Measurements from ENCODE around the gene ZDHHC14.

ZDHHC14 gene

GRCh38 chr6:157490611-157491269 is 109.8 kb downstream of the ZDHHC14 start:
- H3K36me3 ChIP-seq (ENCODE audit: low read depth): no peaks in the 10 kb centered on the region
- H3K4me1 ChIP-seq (ENCODE audit: insufficient read depth, poor library complexity, severe bottlenecking): no peaks in the 10 kb centered on the region
- no peak overlapping the region for H3K27ac ChIP-seq (ENCODE audit: poor library complexity, severe bottlenecking)
- no peaks in the 10 kb centered on the region for H3K27me3 ChIP-seq (ENCODE audit: insufficient read depth, poor library complexity, severe bottlenecking)
- no peak for TF ChIP-seq CTCF (IDR thresholded peaks at IDR 0.05; ENCODE audit: poor library complexity, severe bottlenecking)
- DNase-seq (ENCODE audit: low spot score) (no peak), ATAC-seq (ENCODE audit: low read depth) (no peak)
- H3K4me3 ChIP-seq (ENCODE audit: severe bottlenecking): no peak overlapping the region
- H3K9me3 ChIP-seq (ENCODE audit: severe bottlenecking): no peaks in the 10 kb centered on the region

- no peaks in the 10 kb centered on the region for H3K27me3 ChIP-seq (ENCODE audit: insufficient read depth, poor library complexity, severe bottlenecking)
- H3K36me3 ChIP-seq (ENCODE audit: low read depth): no peaks in the 10 kb centered on the region
- ATAC-seq (ENCODE audit: low read depth): no peak
- DNase-seq (ENCODE audit: low spot score): no peak
- H3K4me1 ChIP-seq (ENCODE audit: insufficient read depth, poor library complexity, severe bottlenecking): no peaks in the 10 kb centered on the region
- no peak overlapping the region for H3K27ac ChIP-seq (ENCODE audit: poor library complexity, severe bottlenecking)
- H3K9me3 ChIP-seq (ENCODE audit: severe bottlenecking): no peaks in the 10 kb centered on the region
- H3K4me3 ChIP-seq (ENCODE audit: severe bottlenecking): no peak overlapping the region
- no peak for TF ChIP-seq CTCF (IDR thresholded peaks at IDR 0.05; ENCODE audit: poor library complexity, severe bottlenecking)
Measured at GRCh38 chr6:157491571-157492232, 110.7 kb downstream of the ZDHHC14 start.

GRCh38 chr6:157492249-157492648 is 111.3 kb downstream of the ZDHHC14 start:
- no peak for ATAC-seq (ENCODE audit: low read depth)
- no peak for TF ChIP-seq CTCF (IDR thresholded peaks at IDR 0.05; ENCODE audit: poor library complexity, severe bottlenecking)
- DNase-seq (ENCODE audit: low spot score): no peak
- Histone ChIP-seq H3K27me3 (ENCODE audit: insufficient read depth, poor library complexity, severe bottlenecking) (no peaks in the 10 kb centered on the region), H3K9me3 (ENCODE audit: severe bottlenecking) (no peaks in the 10 kb centered on the region), H3K4me1 (ENCODE audit: insufficient read depth, poor library complexity, severe bottlenecking) (no peaks in the 10 kb centered on the region), H3K36me3 (ENCODE audit: low read depth) (no peaks in the 10 kb centered on the region), H3K4me3 (ENCODE audit: severe bottlenecking) (no peak overlapping the region), H3K27ac (ENCODE audit: poor library complexity, severe bottlenecking) (no peak overlapping the region)

GRCh38 chr6:157492741-157493140 is 111.8 kb downstream of the ZDHHC14 start:
- H3K4me3 ChIP-seq (ENCODE audit: severe bottlenecking): no peak overlapping the region
- ATAC-seq (ENCODE audit: low read depth) (no peak), DNase-seq (ENCODE audit: low spot score) (no peak)
- TF ChIP-seq CTCF (IDR thresholded peaks at IDR 0.05; ENCODE audit: poor library complexity, severe bottlenecking): no peak
- H3K36me3 ChIP-seq (ENCODE audit: low read depth): no peaks in the 10 kb centered on the region
- no peaks in the 10 kb centered on the region for H3K9me3 ChIP-seq (ENCODE audit: severe bottlenecking)
- no peak overlapping the region for H3K27ac ChIP-seq (ENCODE audit: poor library complexity, severe bottlenecking)
- H3K27me3 ChIP-seq (ENCODE audit: insufficient read depth, poor library complexity, severe bottlenecking): no peaks in the 10 kb centered on the region
- no peaks in the 10 kb centered on the region for H3K4me1 ChIP-seq (ENCODE audit: insufficient read depth, poor library complexity, severe bottlenecking)

DNA sequence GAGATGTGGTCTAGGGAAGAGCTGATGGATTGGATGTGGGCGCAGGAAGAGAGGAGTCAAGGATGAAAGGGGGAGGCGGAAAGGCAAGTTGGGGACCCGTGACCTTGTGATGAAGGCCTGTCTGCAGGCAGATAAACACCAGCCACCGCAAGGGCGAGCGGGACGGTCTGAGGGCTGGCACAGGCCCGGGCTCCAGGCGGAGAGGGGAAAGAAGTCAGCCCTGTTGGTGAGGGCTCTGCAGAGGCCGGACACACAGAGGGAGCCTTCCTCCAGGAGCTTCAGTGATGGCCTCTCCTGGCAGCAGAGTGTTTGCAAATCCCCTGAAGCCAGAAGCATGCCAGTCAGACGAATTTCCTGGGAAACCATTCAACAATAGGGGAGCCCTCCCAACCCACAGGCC is 112.2 kb downstream of the ZDHHC14 start:
- Histone ChIP-seq H3K9me3 (ENCODE audit: severe bottlenecking) (no peaks in the 10 kb centered on the region), H3K4me3 (ENCODE audit: severe bottlenecking) (no peak overlapping the region), H3K4me1 (ENCODE audit: insufficient read depth, poor library complexity, severe bottlenecking) (no peaks in the 10 kb centered on the region), H3K27me3 (ENCODE audit: insufficient read depth, poor library complexity, severe bottlenecking) (no peaks in the 10 kb centered on the region), H3K27ac (ENCODE audit: poor library complexity, severe bottlenecking) (no peak overlapping the region), H3K36me3 (ENCODE audit: low read depth) (no peaks in the 10 kb centered on the region)
- DNase-seq (ENCODE audit: low spot score): no peak
- TF ChIP-seq CTCF (IDR thresholded peaks at IDR 0.05; ENCODE audit: poor library complexity, severe bottlenecking): no peak
- no peak for ATAC-seq (ENCODE audit: low read depth)
